GM12873 (cell line): ENCODE measurements around the gene MRTO4.

ENCODE experiments used
- CTCF ChIP-seq: IDR thresholded peaks from 2 replicates; pipeline ENCODE4 v1.5.1; 2012; ENCODE audit warnings: low read depth, mild to moderate bottlenecking, moderate library complexity, low read length, control low read depth; ENCODE audit not compliant: insufficient read depth; ENCODE audit errors: missing control alignments

MRTO4 gene

GRCh38 chr1:19251305-19252196 lies at the start of gene MRTO4, which contains the start of gene EMC1:
Gene MRTO4 (plus strand): TSS chr1:19251805. CDS start chr1:19251836, 31 bp downstream.
Gene EMC1 (minus strand): TSS chr1:19251524. CDS start chr1:19251509, 15 bp downstream.
- no peak for TF ChIP-seq CTCF

- no peak for TF ChIP-seq CTCF
These were observed 49.2 kb upstream of the MRTO4 start for GRCh38 chr1:19202396-19202795.

DNA sequence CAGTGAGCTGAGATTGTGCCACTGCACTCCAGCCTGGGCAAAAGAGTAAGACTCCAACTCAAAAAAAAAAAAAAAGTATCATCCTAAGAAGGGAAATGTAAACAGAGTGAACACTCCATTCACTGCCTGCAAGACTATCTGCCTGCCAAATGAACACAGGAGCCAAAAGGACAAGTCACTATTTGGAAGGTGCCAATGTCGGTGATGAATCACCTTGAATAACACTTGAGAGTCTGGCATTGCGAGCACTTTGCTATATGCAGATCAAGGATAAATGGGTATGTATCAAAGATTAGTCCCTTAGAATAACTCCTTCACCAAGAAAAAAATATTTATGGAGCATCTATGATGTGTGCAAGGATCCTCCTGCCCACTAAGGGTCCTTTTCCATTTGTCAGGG lies 48.2 kb upstream of the MRTO4 start:
- no peak for TF ChIP-seq CTCF

DNA sequence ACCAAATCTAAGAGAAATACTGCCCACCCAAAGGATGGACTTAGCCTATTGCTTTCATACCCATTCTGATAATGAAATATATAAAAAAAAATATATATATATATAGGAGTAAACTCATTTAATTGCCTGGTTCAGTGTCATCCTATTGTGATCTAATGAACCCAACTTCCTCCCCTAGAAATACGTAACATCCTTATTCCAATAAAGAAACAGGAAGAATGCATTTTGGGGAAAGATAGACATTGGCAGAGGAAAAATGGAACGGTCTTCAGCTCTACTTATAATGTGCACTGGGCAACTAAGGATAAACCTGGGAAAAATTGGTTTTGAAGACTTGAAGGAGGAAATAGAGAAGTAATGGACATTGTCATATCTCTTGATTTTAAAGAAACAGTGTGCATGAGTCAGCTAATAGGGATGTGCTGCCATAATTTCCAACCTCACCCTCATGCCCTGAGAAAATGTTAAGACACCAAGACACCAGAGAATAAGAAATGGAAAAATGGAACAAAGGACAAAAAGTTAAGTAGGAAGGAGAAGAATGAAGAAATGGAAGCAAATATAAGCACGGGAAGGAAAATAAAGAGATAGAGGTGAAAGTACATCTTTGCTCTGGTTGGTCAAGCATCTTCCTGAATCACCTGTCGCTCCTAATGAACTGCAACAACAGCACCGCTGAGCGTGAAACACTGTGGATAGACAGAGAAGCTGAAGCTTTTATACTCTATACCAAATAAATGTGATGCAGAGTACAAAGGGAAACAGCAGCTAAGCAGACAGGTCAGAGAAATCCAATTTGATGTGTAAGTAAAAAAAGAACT lies 46.9 kb upstream of the MRTO4 start:
- TF ChIP-seq CTCF, result no peak

DNA sequence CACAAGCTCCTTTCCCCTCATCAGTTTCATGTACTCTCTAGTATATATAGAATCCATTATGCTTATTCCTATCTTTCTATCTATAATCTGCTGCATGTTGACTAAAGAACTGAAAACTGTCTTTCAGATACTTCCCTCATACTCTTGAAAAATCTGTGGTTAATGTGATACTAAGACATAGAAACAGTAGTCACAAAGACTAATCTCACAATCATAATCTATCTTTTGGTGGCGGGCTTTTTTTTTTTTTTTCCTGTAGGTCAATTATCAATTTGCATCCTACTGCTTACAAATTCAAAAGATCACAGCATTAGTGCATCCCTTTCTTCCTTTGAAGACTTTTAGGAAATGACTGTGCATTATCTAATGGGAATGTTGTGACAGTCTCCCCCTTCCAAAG lies 46.2 kb upstream of the MRTO4 start:
- TF ChIP-seq CTCF, result no peak

- no peak for TF ChIP-seq CTCF
These were observed 45.8 kb upstream of the MRTO4 start for GRCh38 chr1:19205845-19206244.

DNA sequence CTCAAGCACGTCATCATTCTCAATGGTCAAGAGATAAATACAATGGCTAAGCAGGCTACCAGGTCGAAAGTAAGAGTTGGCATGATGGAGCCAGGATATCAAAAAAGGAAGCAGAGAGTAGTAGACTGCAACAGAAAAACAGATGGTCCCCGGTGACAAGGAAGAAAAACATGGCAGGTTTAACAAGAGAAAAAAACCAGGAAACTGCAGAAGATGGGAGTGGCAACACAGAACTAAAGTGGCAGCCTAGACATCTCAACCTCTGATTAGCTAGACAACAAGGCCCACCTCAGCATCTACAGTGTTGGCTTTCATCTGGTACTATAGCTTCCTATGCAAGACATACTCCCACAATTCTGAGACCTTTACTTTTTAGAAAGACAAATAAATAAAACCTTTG lies 44.7 kb upstream of the MRTO4 start:
- TF ChIP-seq CTCF, result no peak
